ENCODE measurements around the gene CLIP2.

DNA sequence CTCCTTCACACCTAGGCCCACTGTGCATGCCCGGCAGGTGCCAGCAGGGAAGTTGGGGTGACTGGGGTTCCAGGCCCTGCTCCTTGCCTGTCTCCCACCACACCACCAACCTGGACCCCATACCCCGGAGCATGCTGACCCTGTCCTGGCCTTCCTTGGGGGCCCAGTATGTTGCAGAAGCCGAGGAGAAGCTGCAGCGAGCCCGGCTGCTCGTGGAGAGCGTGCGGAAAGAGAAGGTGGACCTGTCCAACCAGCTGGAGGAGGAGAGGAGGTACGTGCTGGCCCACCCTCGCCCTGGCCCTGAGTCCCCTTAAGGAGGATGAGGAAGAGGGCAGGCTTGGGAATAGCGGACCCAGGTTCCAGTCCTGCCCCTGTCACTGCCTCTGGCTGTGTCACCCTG is 70.8 kb downstream of the CLIP2 start:
- no peak for TF ChIP-seq POLR2AphosphoS5 (IDR thresholded peaks at IDR 0.05; ENCODE audit: low read depth, low read length)
- TF ChIP-seq TAF1 (IDR thresholded peaks at IDR 0.05; ENCODE audit: borderline replicate concordance, low read depth, low read length) = no peak
- no peak for TF ChIP-seq POLR2A (IDR thresholded peaks at IDR 0.05; ENCODE audit: low read depth, low read length)

All from GM12892 (cell line).